Neural progenitor cell (in vitro differentiated cells): ENCODE measurements around the gene CPNE1.

Source experiments
- EZH2phosphoT487 ChIP-seq: fragments of 200-600 bp; sonication (generic); IDR thresholded peaks from 2 replicates; pipeline ENCODE4 v1.6.1; 2017; ENCODE audit warnings: antibody characterized with exemption
- TF ChIP-seq, protein P1 (sequence below): fragments of 200-600 bp; sonication (generic); IDR thresholded peaks from 2 replicates; pipeline ENCODE4 v1.5.1; 2017; ENCODE audit warnings: antibody characterized with exemption, mild to moderate bottlenecking

DNA sequence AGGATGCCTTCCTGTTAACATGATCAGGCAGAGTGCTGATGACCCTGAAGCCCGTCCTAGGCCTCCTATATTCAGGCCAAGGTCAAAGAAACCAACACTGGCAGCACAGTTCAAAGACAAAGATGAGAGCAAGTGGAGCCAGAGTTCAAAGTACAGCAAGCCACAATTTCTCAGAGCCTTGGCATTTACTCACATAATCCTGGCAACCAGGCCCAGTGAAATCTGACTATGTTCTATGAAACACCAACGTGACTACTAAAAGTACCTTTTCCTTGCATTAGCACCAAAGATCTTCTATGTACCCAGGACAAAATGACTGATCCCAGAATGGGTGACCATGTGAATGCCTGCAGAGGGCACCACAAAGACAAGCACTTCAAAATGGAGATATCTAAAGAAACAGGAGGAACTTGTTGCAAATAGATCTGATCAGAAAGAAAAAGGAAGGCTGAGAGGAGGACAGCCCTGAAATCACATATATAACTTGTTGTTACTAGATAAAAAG, 30.6 kb upstream of the CPNE1 start:
- TF ChIP-seq, protein P1, sequence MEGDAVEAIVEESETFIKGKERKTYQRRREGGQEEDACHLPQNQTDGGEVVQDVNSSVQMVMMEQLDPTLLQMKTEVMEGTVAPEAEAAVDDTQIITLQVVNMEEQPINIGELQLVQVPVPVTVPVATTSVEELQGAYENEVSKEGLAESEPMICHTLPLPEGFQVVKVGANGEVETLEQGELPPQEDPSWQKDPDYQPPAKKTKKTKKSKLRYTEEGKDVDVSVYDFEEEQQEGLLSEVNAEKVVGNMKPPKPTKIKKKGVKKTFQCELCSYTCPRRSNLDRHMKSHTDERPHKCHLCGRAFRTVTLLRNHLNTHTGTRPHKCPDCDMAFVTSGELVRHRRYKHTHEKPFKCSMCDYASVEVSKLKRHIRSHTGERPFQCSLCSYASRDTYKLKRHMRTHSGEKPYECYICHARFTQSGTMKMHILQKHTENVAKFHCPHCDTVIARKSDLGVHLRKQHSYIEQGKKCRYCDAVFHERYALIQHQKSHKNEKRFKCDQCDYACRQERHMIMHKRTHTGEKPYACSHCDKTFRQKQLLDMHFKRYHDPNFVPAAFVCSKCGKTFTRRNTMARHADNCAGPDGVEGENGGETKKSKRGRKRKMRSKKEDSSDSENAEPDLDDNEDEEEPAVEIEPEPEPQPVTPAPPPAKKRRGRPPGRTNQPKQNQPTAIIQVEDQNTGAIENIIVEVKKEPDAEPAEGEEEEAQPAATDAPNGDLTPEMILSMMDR: no peak
- TF ChIP-seq EZH2phosphoT487: no peak
